A673 (cell line): ENCODE results near the gene NOB1. TPM values are rescaled to one million over a fixed set of nuclear protein-coding genes. Genes with fewer than 3 reads are reported as not detected.

Source experiments
- BruUV-seq: library from RNA; stranded (reverse); fragments of 400-500 nt; replicated peaks from 2 replicates; lab custom pipeline; 2021; lab: Mats Ljungman, UMichigan
- CTCF ChIA-PET: fragments of 300-600 bp; sonication (Branson Sonifier 250); formaldehyde crosslinking; loops from one replicate; lab custom pipeline; 2022; ENCODE audit warnings: antibody characterized with exemption; lab: Charles Lee
- POLR2A ChIA-PET: fragments of 300-600 bp; sonication (Branson Sonifier 250); formaldehyde crosslinking; loops from one replicate; lab custom pipeline; 2022; ENCODE audit warnings: antibody characterized with exemption; ENCODE audit not compliant: low non-redundant PET; lab: Charles Lee
- DNase-seq: peaks from one replicate; pipeline ENCODE4 v3.0.0-alpha.2; 2015; ENCODE audit warnings: low spot score
- H3K27ac ChIP-seq: fragments of 200-600 bp; sonication (generic); 2 replicates; pipeline ENCODE4 v1.5.1; 2016; ENCODE audit warnings: mixed run types, low read depth, mild to moderate bottlenecking, mixed read lengths, antibody characterized with exemption, low read length; ENCODE audit not compliant: poor library complexity, severe bottlenecking
- H3K27me3 ChIP-seq: fragments of 200-600 bp; sonication (generic); replicated peaks from 2 replicates; pipeline ENCODE4 v1.6.1; 2017; ENCODE audit warnings: mixed run types, low read depth, mild to moderate bottlenecking, mixed read lengths, antibody characterized with exemption, low read length; ENCODE audit not compliant: insufficient read depth, poor library complexity
- H3K36me3 ChIP-seq: fragments of 200-600 bp; sonication (generic); 2 replicates; pipeline ENCODE4 v1.6.1; 2016; ENCODE audit warnings: mixed run types, mild to moderate bottlenecking, mixed read lengths, antibody characterized with exemption, low read length; ENCODE audit not compliant: insufficient read depth, poor library complexity, severe bottlenecking
- H3K4me1 ChIP-seq: fragments of 200-600 bp; sonication (generic); 2 replicates; pipeline ENCODE4 v1.6.1; 2017; ENCODE audit warnings: mixed run types, mild to moderate bottlenecking, mixed read lengths, antibody characterized with exemption, low read length; ENCODE audit not compliant: insufficient read depth, poor library complexity, severe bottlenecking
- H3K4me3 ChIP-seq: fragments of 200-600 bp; sonication (generic); 2 replicates; pipeline ENCODE4 v1.5.1; 2016; ENCODE audit warnings: low read depth, mixed run types, mild to moderate bottlenecking, mixed read lengths, low read length; ENCODE audit not compliant: poor library complexity, severe bottlenecking
- H3K9me3 ChIP-seq: fragments of 200-600 bp; sonication (generic); 2 replicates; pipeline ENCODE4 v1.6.1; 2016; ENCODE audit warnings: mixed run types, low read depth, mild to moderate bottlenecking, mixed read lengths, antibody characterized with exemption, low read length; ENCODE audit not compliant: poor library complexity, severe bottlenecking
- CTCF ChIP-seq: fragments of 300-800, 200-600 bp; sonication (generic); conservative IDR thresholded peaks from 2 replicates; pipeline ENCODE4 v1.5.1; 2017; ENCODE audit warnings: low read depth, mild to moderate bottlenecking, antibody characterized with exemption, low read length, moderate library complexity, mixed read lengths
- EZH2 ChIP-seq: fragments of 200-600 bp; sonication (generic); IDR thresholded peaks from 2 replicates; pipeline ENCODE4 v1.6.1; 2017; ENCODE audit warnings: borderline replicate concordance, low read depth, mild to moderate bottlenecking, mixed read lengths, antibody characterized with exemption, low read length; ENCODE audit not compliant: poor library complexity, severe bottlenecking
- intact Hi-C: fragments of 100-400 bp; cut with micrococcal nuclease; formaldehyde crosslinking; loops from one replicate; pipeline ENCODE4 v1.10.0; 2022; ENCODE audit not compliant: unreplicated experiment
- total RNA-seq: library from RNA; stranded (reverse); gene quantifications from 2 replicates; pipeline ENCODE4 v1.2.3, GENCODE V29; 2021

The NOB1 gene
- total RNA-seq, 1 experiment from 2014 or later: 93.3 TPM

GRCh38 chr16:69707920-69708683, 46.6 kb downstream of the NOB1 start:
- no peaks in the 10 kb centered on the region for H3K27me3 ChIP-seq
- DNase-seq: no peak
- no peak overlapping the region for H3K4me3 ChIP-seq
- TF ChIP-seq EZH2: no peak
- TF ChIP-seq CTCF: no peak
- POLR2A ChIA-PET: no interaction called here
- H3K36me3 ChIP-seq: peaks cover 8% of the 10 kb centered on the region
- no peaks in the 10 kb centered on the region for H3K9me3 ChIP-seq
- intact Hi-C loops: loop anchor here (5.0 to 10.0 kb wide), 2 partner anchors 227 to 311 kb away; no protein-coding TSS in a partner anchor
- H3K27ac ChIP-seq: no peak overlapping the region
- H3K4me1 ChIP-seq: no peaks in the 10 kb centered on the region
- CTCF ChIA-PET: interaction anchor here (0.6 to 1.8 kb wide), 2 partner anchors 46 to 174 kb away, joined by 3 read pairs; partner anchors contain the start of gene NOB1
- no TSS peak for BruUV-seq

DNA sequence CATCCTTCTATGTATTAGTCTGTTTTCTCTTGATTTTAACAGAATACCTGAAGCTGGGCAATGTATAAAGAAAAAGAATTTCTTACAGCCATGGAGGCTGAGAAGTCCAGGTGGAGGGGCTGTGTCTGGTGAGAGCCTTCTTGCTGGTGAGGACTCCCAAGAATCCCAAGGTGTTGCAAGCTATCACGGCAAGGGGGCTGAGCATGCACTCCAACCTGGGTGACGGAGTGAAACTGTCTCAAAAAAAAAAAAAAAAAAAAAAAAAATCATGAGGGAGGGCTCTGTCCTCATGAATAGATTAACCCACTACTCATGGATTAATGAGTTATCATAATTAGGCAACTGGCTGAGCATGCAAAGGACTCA, 47.8 kb downstream of the NOB1 start:
- no peak overlapping the region for H3K4me3 ChIP-seq
- no peaks in the 10 kb centered on the region for H3K9me3 ChIP-seq
- CTCF ChIA-PET: no interaction called here
- no peaks in the 10 kb centered on the region for H3K4me1 ChIP-seq
- POLR2A ChIA-PET: no interaction called here
- TF ChIP-seq EZH2 (no peak), CTCF (no peak)
- H3K27me3 ChIP-seq: no peaks in the 10 kb centered on the region
- DNase-seq: no peak
- intact Hi-C loops: loop anchor here (5.0 to 10.0 kb wide), 2 partner anchors 228 to 310 kb away; no protein-coding TSS in a partner anchor
- H3K36me3 ChIP-seq: peaks cover 4% of the 10 kb centered on the region
- BruUV-seq: no TSS peak
- H3K27ac ChIP-seq: no peak overlapping the region

DNA sequence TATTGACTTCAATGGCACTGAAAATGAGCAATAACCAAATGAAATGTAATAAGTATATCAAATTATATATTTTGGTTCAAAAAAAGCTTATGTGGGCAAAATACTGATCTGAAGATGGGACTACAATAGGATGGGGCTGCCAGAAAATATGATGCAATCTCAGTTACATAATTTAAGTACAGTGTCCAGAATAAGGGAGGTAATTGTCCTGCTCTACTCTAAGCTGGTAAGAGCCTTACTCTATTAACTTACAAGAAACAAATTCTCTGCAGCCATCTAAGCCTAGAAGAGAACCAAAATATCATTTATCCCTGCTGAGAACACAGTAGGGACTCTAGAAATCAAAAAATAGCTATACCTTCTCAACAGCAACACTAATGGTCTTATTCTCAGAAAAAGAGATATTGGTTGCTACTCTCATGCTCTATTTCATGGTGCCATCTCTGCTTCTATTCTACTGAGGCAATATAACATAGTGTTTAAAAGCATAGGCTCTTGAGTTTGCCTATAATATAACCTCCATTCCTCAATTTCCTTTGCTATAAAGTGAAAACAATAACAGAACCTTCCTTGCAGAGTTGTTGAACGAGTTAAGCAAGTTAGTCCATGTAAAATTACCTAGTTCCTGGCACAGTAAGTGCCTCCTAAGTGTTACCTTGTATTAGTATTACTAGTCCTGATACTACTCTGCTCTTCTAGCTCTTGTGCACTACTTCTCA, 48.3 kb downstream of the NOB1 start:
- TF ChIP-seq EZH2: no peak
- TF ChIP-seq CTCF: no peak
- no TSS peak for BruUV-seq
- no peak overlapping the region for H3K4me3 ChIP-seq
- intact Hi-C loops: loop anchor here (5.0 to 10.0 kb wide), 2 partner anchors 228 to 309 kb away; no protein-coding TSS in a partner anchor
- ChIA-PET CTCF (interaction anchor here (0.6 kb wide), 1 partner anchor 16 kb away, joined by 3 read pairs; no protein-coding TSS in a partner anchor), POLR2A (no interaction called here)
- H3K4me1 ChIP-seq: no peaks in the 10 kb centered on the region
- no peak overlapping the region for H3K27ac ChIP-seq
- H3K36me3 ChIP-seq: peaks cover 4% of the 10 kb centered on the region
- H3K9me3 ChIP-seq: no peaks in the 10 kb centered on the region
- no peaks in the 10 kb centered on the region for H3K27me3 ChIP-seq
- DNase-seq: no peak
